GM15510 (cell line): Measurements from ENCODE around the gene SKIL.

Source experiments
- POLR2A ChIP-seq: IDR thresholded peaks from 3 replicates; pipeline ENCODE4 v1.6.1; 2011; ENCODE audit warnings: borderline replicate concordance; ENCODE audit not compliant: insufficient read length; ENCODE audit errors: extremely low read depth

SKIL gene

GRCh38 chr3:170344971-170345370, 12.5 kb upstream of the SKIL start:
- TF ChIP-seq POLR2A = no peak

- TF ChIP-seq POLR2A = no peak
Observed at GRCh38 chr3:170346481-170347392, 10.8 kb upstream of the SKIL start.

- no peak for TF ChIP-seq POLR2A
Observed at GRCh38 chr3:170350515-170351413, 6.8 kb upstream of the SKIL start.

GRCh38 chr3:170352936-170353335, 4.6 kb upstream of the SKIL start:
- TF ChIP-seq POLR2A = no peak

GRCh38 chr3:170353485-170353884, 4.0 kb upstream of the SKIL start:
- no peak for TF ChIP-seq POLR2A

- no peak for TF ChIP-seq POLR2A
Observed at GRCh38 chr3:170354760-170355159, 2.8 kb upstream of the SKIL start.

- no peak for TF ChIP-seq POLR2A
Observed at GRCh38 chr3:170355738-170356595, 1.5 kb upstream of the SKIL start.

GRCh38 chr3:170356596-170357175, 829 bp upstream of the SKIL start:
- peak; percentile 19 for TF ChIP-seq POLR2A

GRCh38 chr3:170358042-170359010, 811 bp downstream of the SKIL start:
- no peak for TF ChIP-seq POLR2A

GRCh38 chr3:170359178-170359704, 1.7 kb downstream of the SKIL start:
- TF ChIP-seq POLR2A = no peak

- no peak for TF ChIP-seq POLR2A
Observed at GRCh38 chr3:170360466-170360865, 3.0 kb downstream of the SKIL start.

- TF ChIP-seq POLR2A = no peak
Observed at GRCh38 chr3:170360916-170361315, 3.4 kb downstream of the SKIL start.

- no peak for TF ChIP-seq POLR2A
Observed at GRCh38 chr3:170361711-170362110, 4.2 kb downstream of the SKIL start.
